GM23248 (cell line): ENCODE data around the gene FMO3.

Source experiments
- EZH2 ChIP-seq: fragments of 200-600 bp; sonication (generic); IDR thresholded peaks from 2 replicates; pipeline ENCODE4 v1.6.1; 2018; ENCODE audit warnings: antibody characterized with exemption, mild to moderate bottlenecking; ENCODE audit not compliant: insufficient read depth, poor library complexity, severe bottlenecking
- EZH2phosphoT487 ChIP-seq: fragments of 200-600 bp; sonication (generic); IDR thresholded peaks from 2 replicates; pipeline ENCODE4 v1.6.1; 2018; ENCODE audit warnings: antibody characterized with exemption, moderate library complexity, mild to moderate bottlenecking, low read depth; ENCODE audit not compliant: insufficient read depth

GRCh38 chr1:171166361-171166760 is 75.7 kb downstream of the FMO3 start:
- TF ChIP-seq EZH2: no peak
- no peak for TF ChIP-seq EZH2phosphoT487
